Activated T-cell treated with anti-CD3 and anti-CD28 coated beads, Interleukin-2, amount 50 U/mL, for 72 hours (primary cell): ENCODE data around the gene IGFBP5. TPM values are rescaled to one million over a fixed set of nuclear protein-coding genes. Genes with fewer than 3 reads are reported as not detected.
A peak's percentile ranks its signal among the peaks of the same experiment; 100 is the strongest.

Source experiments
- ATAC-seq, 2 donors: fragments of 150-1000 bp; cut with Tn5 transposase; replicated peaks in 1 of 2; 2 replicates each; pipeline ENCODE4 v1.10.0; 2021; ENCODE audit warnings: moderate library complexity in 2 of 2, mild to moderate bottlenecking in 1 of 2
- DNase-seq, 2 donors: peaks; one replicate each; pipeline ENCODE4 v3.0.0; 2021 to 2022; ENCODE audit warnings: mixed read lengths in 1 of 2
- H3K27ac Mint-ChIP-seq: one replicate; pipeline ENCODE4 v1.8.0; 2022; ENCODE audit warnings: mild to moderate bottlenecking, moderate library complexity, mixed read lengths
- H3K27me3 Mint-ChIP-seq: one replicate; pipeline ENCODE4 v1.8.0; 2022; ENCODE audit warnings: low read depth, mixed read lengths
- H3K36me3 Mint-ChIP-seq, 2 donors: one replicate each; pipeline ENCODE4 v1.8.0; 2022; ENCODE audit warnings: mixed read lengths in 2 of 2, mild to moderate bottlenecking in 1 of 2; ENCODE audit not compliant: insufficient read depth in 2 of 2
- H3K4me1 Mint-ChIP-seq: one replicate; pipeline ENCODE4 v1.8.0; 2022; ENCODE audit warnings: low read depth, mixed read lengths
- H3K4me3 Mint-ChIP-seq, 2 donors: one replicate each; pipeline ENCODE4 v1.8.0; 2022; ENCODE audit warnings: mild to moderate bottlenecking in 2 of 2, mixed read lengths in 2 of 2, moderate library complexity in 2 of 2
- H3K9me3 Mint-ChIP-seq, 2 donors: one replicate each; pipeline ENCODE4 v1.8.0; 2022; ENCODE audit warnings: mixed read lengths in 2 of 2
- total RNA-seq, 2 donors: library from RNA; stranded (reverse); gene quantifications; one replicate each; pipeline ENCODE4 v1.2.3, GENCODE V29; 2022

IGFBP5 gene
- total RNA-seq, 2 donors from 2014 or later, result not detected

GRCh38 chr2:216701544-216701943, 6.2 kb upstream of the IGFBP5 start:
- no peaks in the 10 kb centered on the region for H3K36me3 Mint-ChIP-seq
- no peak overlapping the region for H3K27ac Mint-ChIP-seq
- no peaks in the 10 kb centered on the region for H3K9me3 Mint-ChIP-seq
- no peaks in the 10 kb centered on the region for H3K4me1 Mint-ChIP-seq
- H3K27me3 Mint-ChIP-seq, result peaks cover 17% of the 10 kb centered on the region
- DNase-seq (no peak), ATAC-seq (no peak)
- no peak overlapping the region for H3K4me3 Mint-ChIP-seq

DNA sequence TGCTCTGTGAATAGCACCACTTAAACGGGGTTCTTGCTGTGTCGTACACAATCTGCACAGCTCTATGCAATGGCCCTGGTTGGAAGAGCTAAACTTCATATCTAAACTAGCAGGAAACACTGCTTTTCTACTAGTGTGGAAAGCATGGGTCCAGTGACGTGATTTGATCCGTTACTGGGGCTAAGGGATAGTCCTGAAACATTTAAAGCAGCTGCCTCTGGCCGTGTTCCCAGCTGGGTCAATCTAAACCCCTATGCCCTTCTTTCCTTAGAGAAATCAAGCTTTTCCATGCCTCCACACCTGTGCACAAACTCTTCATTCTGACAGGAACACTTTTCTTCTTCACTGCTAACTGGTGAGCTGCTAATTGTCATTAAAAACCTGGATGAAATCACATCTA, 5.4 kb upstream of the IGFBP5 start:
- Mint-ChIP-seq H3K27ac (no peak overlapping the region), H3K27me3 (peaks cover 24% of the 10 kb centered on the region), H3K9me3 (no peaks in the 10 kb centered on the region), H3K36me3 (no peaks in the 10 kb centered on the region), H3K4me1 (peaks cover 6% of the 10 kb centered on the region), H3K4me3 (no peak overlapping the region)
- no peak for DNase-seq
- no peak for ATAC-seq

DNA sequence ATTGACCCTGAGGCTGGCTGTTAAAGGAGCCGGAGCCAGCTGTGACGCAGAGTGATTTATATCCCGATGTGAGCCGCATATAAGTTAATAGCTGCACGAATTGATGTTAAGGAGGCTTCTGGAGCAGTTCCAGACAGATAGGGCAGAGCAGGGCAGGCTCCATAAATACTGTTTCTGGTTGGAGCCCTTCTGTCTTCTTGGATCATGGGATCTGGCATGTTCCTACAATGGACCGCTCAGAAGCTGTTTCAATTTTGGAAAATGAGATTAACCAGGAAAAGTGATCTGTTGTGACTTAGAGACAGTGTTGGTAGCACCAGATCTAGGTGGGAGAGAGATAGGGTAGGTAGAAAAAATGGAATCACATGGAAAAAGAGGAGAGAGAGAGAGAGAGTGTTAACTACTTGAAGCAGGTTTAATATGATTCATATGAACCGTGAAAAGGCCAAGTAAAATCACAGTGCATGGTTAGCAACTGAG, 4.8 kb upstream of the IGFBP5 start:
- Mint-ChIP-seq H3K36me3 (no peaks in the 10 kb centered on the region), H3K9me3 (no peaks in the 10 kb centered on the region), H3K4me3 (no peak overlapping the region), H3K27me3 (peaks cover 31% of the 10 kb centered on the region), H3K4me1 (peaks cover 8% of the 10 kb centered on the region), H3K27ac (no peak overlapping the region)
- ATAC-seq (no peak), DNase-seq (no peak)

GRCh38 chr2:216698895-216699294, 3.5 kb upstream of the IGFBP5 start:
- DNase-seq (no peak), ATAC-seq (peak; percentile 51 to 54)
- Mint-ChIP-seq H3K27ac (no peak overlapping the region), H3K4me3 (no peak overlapping the region), H3K9me3 (no peaks in the 10 kb centered on the region), H3K4me1 (peaks cover 20% of the 10 kb centered on the region), H3K36me3 (no peaks in the 10 kb centered on the region), H3K27me3 (peaks cover 43% of the 10 kb centered on the region)

DNA sequence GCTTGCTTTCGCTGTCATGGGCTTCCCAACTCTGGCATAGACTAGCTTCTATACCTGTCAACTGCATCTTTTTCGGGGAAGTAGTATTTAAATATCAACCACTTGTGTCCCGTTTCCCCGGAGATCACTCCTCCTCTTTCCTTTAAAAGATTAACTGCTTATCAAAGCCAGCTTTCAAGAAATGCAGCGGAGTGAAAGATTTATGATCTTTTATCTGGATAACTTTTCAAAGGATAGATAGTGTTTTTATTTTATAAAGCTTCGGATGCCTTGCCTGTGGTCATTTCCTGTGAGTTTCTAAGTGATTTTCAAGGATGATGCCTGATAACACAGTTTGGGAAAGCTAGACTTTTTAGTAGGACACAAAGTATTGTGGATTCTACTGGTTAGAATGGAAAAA, 2.9 kb upstream of the IGFBP5 start:
- no peaks in the 10 kb centered on the region for H3K36me3 Mint-ChIP-seq
- no peaks in the 10 kb centered on the region for H3K9me3 Mint-ChIP-seq
- no peak for DNase-seq
- peaks cover 47% of the 10 kb centered on the region for H3K27me3 Mint-ChIP-seq
- no peak overlapping the region for H3K4me3 Mint-ChIP-seq
- ATAC-seq, result no peak
- H3K27ac Mint-ChIP-seq, result no peak overlapping the region
- H3K4me1 Mint-ChIP-seq, result peaks cover 24% of the 10 kb centered on the region

- H3K4me1 Mint-ChIP-seq, result peaks cover 31% of the 10 kb centered on the region
- no peaks in the 10 kb centered on the region for H3K9me3 Mint-ChIP-seq
- peak overlapping the region in 1 of 2 donors; percentile 24 for H3K4me3 Mint-ChIP-seq
- no peak overlapping the region for H3K27ac Mint-ChIP-seq
- ATAC-seq (no peak), DNase-seq (no peak)
- no peaks in the 10 kb centered on the region for H3K36me3 Mint-ChIP-seq
- H3K27me3 Mint-ChIP-seq, result peaks cover 48% of the 10 kb centered on the region
Observed at GRCh38 chr2:216696751-216697560, 1.6 kb upstream of the IGFBP5 start.

DNA sequence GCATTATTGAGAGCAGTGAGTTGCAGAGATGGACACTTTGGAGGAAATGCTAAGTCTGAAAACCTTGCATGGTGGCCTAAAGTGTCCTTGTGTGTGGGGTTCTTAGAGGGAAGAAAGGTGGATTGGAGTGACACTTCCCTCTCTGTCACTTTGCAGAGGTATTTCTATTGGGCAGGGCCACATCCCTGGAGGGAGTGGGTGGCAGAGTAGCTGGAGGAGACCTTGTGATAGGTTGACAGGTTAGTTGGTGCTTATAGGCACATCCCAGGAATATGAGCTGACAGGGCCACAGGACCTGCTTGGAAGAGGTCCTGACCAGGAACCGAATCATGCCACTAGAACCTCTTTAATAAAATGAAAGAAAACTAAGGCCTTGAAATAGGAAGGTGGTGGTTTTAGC, 972 bp upstream of the IGFBP5 start:
- Mint-ChIP-seq H3K4me1 (peaks cover 34% of the 10 kb centered on the region), H3K27ac (no peak overlapping the region), H3K36me3 (no peaks in the 10 kb centered on the region), H3K9me3 (no peaks in the 10 kb centered on the region), H3K27me3 (peaks cover 52% of the 10 kb centered on the region), H3K4me3 (no peak overlapping the region)
- DNase-seq (no peak), ATAC-seq (no peak)

DNA sequence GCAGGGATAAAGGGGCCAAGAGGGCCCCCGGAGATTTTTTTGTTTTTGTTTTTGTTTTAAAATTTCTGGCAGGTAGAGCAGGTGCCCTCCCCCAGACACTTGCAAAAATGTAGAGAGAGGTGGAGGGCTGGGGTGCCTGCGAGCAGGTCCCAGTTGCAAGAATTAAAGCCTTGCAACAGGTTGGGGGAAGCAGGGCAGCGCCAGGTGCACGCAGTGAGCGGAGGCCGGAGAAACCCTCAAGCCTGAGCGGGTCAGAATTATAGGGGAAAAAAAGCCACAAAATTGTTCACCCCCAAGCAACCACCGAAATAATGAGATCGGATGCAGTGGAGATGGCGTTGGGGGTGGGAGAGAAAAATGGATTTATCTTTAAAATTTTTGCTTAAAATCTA, 527 bp downstream of the IGFBP5 start:
- no peaks in the 10 kb centered on the region for H3K36me3 Mint-ChIP-seq
- no peaks in the 10 kb centered on the region for H3K9me3 Mint-ChIP-seq
- peaks cover 43% of the 10 kb centered on the region for H3K4me1 Mint-ChIP-seq
- no peak overlapping the region for H3K27ac Mint-ChIP-seq
- peaks cover 63% of the 10 kb centered on the region for H3K27me3 Mint-ChIP-seq
- no peak for DNase-seq
- peak overlapping the region; percentile 88 to 97 for H3K4me3 Mint-ChIP-seq
- ATAC-seq, result no peak

DNA sequence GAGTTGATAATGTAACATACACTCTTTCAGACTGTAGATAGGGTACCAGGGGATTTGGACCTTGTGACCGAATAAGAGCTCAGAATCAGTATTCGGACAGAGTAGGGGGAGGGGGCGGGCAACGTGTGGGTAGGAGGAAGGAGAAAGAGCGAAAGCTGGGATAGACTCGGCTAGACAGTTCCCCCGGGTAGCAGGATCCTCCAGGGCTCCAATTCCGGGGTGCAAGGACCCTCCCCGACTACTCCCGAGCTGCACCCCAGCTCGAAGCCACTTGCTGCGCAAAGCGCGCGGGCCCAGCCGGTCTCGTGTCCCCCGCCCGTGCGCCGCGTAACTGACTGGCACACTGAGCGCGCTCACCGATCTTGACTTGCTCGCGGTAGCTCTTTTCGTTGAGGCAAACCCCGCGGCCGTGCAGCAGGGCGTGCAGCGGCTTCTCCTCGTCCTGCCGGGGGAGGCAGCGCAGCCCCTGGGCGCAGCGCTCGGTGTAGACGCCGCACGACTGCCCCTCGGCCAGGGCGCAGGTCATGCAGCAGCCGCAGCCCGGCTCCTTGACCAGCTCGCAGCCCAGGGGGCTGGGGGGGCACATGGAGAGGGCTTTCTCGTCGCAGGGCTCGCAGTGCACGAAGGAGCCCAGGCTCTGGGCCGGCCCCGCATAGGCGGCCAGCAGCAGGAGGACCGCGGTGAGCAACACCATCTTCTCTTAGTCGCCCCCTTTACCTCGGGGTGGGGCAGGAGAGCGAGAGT, 1.1 kb downstream of the IGFBP5 start:
- Mint-ChIP-seq H3K36me3 (no peaks in the 10 kb centered on the region), H3K27ac (no peak overlapping the region), H3K27me3 (peaks cover 69% of the 10 kb centered on the region), H3K9me3 (no peaks in the 10 kb centered on the region), H3K4me3 (peak overlapping the region; percentile 88 to 97), H3K4me1 (peaks cover 43% of the 10 kb centered on the region)
- peak; percentile 59 to 72 for DNase-seq
- ATAC-seq, result peak; percentile 44 to 48

DNA sequence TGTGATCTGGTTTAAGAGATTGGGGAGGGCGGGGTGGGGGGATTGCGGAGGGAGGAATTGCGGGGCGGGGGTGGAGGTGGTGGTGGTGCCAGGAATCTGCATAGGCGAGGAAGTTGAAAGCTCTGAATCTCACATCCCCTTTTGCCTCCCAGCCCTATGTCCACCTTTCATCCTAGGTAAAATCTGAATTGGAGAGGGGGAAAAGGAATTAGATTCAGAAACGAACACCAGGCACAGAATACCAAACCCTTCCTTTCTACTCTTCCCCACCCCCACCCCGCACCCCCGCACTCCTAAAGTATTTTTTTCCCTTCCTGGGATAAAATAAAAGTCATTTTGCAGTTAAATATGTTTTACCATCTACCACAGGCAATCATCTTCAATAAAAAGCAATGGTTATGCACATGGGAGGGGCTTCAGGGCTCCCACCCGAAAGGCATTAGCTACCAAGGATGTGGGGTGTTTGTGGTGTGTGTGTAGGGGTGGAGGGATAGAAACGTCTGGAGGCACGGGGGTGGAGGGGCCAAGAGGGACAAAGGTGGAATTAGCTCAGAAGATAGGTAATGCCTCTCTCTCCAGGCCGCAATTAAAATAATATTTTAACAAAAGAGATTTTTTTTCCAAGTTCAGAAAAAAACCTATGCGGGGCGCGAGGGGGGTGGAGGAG, 1.8 kb downstream of the IGFBP5 start:
- ATAC-seq (no peak), DNase-seq (no peak)
- Mint-ChIP-seq H3K36me3 (no peaks in the 10 kb centered on the region), H3K4me3 (peak overlapping the region; percentile 97 to 98), H3K27me3 (peaks cover 76% of the 10 kb centered on the region), H3K27ac (no peak overlapping the region), H3K9me3 (no peaks in the 10 kb centered on the region), H3K4me1 (peaks cover 43% of the 10 kb centered on the region)

DNA sequence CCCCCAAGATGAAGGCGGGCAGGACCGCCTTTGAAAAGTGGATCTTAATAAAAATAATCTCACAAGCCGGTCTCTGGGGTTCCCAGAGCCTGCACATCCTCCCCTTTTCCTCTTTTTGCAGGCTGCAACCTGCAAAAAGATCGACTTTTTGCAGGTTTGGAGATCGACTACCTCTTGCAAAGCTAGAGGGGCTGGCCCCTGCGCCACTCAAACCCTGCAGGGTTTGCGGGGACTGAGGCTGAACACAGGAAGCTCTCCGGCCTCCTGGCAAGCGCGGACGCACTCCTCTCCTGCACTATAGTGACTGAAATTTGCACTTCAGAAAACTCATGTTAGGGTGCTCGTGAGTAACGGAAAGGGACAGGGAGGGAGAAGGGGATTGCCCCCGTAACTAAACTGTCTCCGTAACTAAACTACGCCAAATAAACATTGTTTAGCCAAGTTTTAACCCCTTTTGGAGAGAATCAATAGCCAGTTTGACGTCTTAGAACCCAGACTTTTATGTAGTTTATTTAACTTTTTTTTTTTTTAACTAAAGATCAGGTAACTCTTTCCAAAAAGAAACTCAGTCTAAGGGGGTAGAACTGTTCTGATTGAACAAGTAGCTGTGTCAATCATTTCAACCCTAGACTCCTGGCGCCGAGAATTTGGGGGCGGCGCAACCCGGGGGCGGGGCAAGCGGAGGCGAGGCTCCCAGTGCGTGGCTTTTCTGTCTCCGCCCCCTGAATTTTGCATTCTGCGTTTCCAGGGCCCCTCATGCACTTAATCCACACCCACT, 2.5 kb downstream of the IGFBP5 start:
- peak overlapping the region; percentile 97 to 98 for H3K4me3 Mint-ChIP-seq
- DNase-seq, result peak; percentile 78 to 83
- peaks cover 82% of the 10 kb centered on the region for H3K27me3 Mint-ChIP-seq
- H3K4me1 Mint-ChIP-seq, result peaks cover 43% of the 10 kb centered on the region
- H3K9me3 Mint-ChIP-seq, result no peaks in the 10 kb centered on the region
- peak; percentile 63 to 69 for ATAC-seq
- no peaks in the 10 kb centered on the region for H3K36me3 Mint-ChIP-seq
- H3K27ac Mint-ChIP-seq, result peak overlapping the region; percentile 48

DNA sequence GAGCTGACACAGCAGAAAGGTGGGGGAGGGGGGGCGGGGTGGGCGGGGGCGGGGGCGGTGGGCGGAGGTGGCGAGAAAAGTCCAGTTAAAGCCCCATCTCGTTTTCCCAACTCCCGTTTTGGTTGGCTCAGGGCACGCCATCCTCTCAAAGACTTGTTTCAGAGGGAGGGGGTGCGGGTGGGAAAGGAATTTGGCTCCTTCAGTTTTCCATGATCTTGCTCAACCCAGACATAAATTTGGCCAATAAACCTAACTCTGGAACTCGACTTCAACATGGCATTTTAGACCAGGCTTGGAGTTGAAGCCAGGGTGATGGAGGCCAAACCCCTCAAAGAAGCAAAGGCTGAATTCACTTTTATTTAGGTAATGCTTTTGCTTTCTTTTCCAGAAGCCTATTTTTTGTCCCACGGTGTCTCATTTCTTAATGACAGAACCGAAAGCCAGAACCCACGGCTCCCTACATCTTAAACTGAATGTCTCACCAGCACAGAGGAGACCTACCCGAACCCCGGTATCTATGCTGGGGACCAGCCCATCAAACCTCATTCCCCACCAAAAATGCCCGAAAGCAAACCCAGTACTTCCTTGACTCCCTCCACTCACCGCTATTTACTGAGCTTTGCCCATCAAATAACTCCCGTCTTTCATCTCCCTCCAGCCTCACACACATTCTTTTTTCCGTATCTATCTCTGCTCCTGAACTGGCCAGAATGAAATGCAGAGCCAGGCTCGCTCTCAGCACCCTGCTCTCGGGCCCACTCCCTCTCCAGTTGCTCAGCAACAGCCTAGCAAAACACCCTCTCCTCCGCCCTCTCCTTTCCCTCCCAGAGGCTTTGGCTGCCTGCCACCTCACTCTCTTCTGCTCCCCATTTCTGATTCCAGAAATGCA, 4.3 kb downstream of the IGFBP5 start:
- Mint-ChIP-seq H3K4me1 (peaks cover 40% of the 10 kb centered on the region), H3K27ac (no peak overlapping the region), H3K27me3 (peaks cover 75% of the 10 kb centered on the region), H3K9me3 (no peaks in the 10 kb centered on the region), H3K36me3 (no peaks in the 10 kb centered on the region), H3K4me3 (peak overlapping the region; percentile 75 to 97)
- DNase-seq (peak; percentile 22 to 39), ATAC-seq (no peak)
